ENCODE data around the gene MECR. TPM values are rescaled to one million over a fixed set of nuclear protein-coding genes. Genes with fewer than 3 reads are reported as not detected.

Gene MECR, protein sequence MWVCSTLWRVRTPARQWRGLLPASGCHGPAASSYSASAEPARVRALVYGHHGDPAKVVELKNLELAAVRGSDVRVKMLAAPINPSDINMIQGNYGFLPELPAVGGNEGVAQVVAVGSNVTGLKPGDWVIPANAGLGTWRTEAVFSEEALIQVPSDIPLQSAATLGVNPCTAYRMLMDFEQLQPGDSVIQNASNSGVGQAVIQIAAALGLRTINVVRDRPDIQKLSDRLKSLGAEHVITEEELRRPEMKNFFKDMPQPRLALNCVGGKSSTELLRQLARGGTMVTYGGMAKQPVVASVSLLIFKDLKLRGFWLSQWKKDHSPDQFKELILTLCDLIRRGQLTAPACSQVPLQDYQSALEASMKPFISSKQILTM
- 14.4 and 21.3 TPM in 2 replicates for total RNA-seq

GRCh38 chr1:29230553-29231378, at the start of gene MECR:
TSS of gene MECR (minus strand) at chr1:29230934. CDS start at chr1:29230906, 28 bp downstream.

GRCh38 chr1:29235955-29236711, 5.4 kb upstream of the MECR start, which contains the start of gene PTPRU:
TSS of gene PTPRU (plus strand) at chr1:29236522. CDS start at chr1:29236645, 123 bp downstream.

DNA sequence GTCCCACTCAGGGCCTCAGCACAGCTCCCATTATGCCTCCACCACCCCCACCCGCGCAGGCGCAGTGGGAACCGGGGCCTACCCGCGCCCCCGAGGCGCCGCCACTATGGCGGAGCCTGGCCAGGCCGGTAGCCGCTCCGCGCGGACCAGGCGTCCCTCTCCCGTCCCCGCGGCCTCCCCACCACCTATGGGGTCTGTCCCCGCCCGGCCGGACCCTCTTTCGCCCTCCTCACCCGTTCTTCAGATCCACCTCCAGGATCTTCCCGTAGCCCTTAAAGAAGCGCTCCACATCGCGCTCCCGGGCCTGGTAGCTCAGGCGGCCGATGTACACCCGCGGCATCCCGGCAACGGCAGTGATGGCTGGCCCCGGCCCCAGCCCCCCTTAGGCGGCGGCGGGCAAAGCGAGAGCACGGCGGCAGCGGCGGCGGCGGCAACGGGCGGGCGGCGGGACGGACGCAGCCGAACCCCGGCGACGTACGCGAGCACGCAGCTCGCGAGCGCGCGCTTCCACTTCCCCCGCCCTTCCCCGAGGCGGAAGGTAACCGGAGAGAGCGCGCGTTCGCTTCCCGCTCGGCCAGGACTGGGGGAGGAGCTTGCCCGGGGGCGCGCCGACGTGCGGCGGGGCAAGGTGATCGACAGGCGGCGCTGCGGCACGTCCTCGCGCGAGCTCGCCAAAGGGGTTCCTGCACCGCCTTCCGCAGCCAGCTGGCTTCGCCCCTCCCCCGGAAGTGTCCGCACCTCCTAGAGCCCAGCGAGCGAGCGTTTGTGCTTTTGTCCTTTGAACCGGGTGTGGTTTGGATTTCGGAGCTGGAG, 49.1 kb downstream of the MECR start, which contains the start of gene SRSF4:
SRSF4 (minus strand) TSS at position 488 of the 813 bp plus-strand sequence; CDS start at position 340, 148 bp downstream.

Other genes with a start within 250 kb of the MECR start
- gene TMEM200B, start 107.0 kb downstream of the MECR start, total RNA-seq = 4.3 and 12.2 TPM in 2 replicates
- gene SRSF4, start 49.0 kb downstream of the MECR start, total RNA-seq = 32.8 and 34.3 TPM in 2 replicates
- gene PTPRU, start 5.6 kb upstream of the MECR start, total RNA-seq = 6.4 and 32.7 TPM in 2 replicates